CD4-positive, alpha-beta memory T cell (primary cell): ENCODE measurements around the gene INO80. TPM values are rescaled to one million over a fixed set of nuclear protein-coding genes. Genes with fewer than 3 reads are reported as not detected.

Experiments
- CTCF ChIA-PET: fragments of 350-600 bp; sonication (Branson Sonifier 250); formaldehyde crosslinking; loops from one replicate; lab custom pipeline; 2021; ENCODE audit warnings: inconsistent platforms; ENCODE audit not compliant: partially characterized antibody; lab: Charles Lee
- POLR2A ChIA-PET: fragments of 350-600 bp; sonication (Branson Sonifier 250); formaldehyde crosslinking; loops from one replicate; lab custom pipeline; 2021; ENCODE audit not compliant: partially characterized antibody; lab: Charles Lee
- DNase-seq, 5 donors: peaks; one replicate each; pipeline versions ENCODE4 v3.0.0 to v3.0.0-alpha.2; 2020 to 2022; ENCODE audit warnings: mixed read lengths in 1 of 5
- H3K27ac ChIP-seq: one replicate; pipeline ENCODE4 v1.7.0; 2013; ENCODE audit warnings: low read depth, low read length
- H3K27me3 ChIP-seq: 2 replicates; pipeline ENCODE4 v1.7.0; 2013; ENCODE audit warnings: mild to moderate bottlenecking, low read length, moderate library complexity; ENCODE audit not compliant: insufficient read depth
- H3K36me3 ChIP-seq: 2 replicates; pipeline ENCODE4 v1.7.0; 2013; ENCODE audit warnings: mild to moderate bottlenecking, low read length, moderate library complexity; ENCODE audit not compliant: insufficient read depth
- H3K4me1 ChIP-seq: 2 replicates; pipeline ENCODE4 v1.7.0; 2013; ENCODE audit warnings: mild to moderate bottlenecking, low read length, moderate library complexity; ENCODE audit not compliant: insufficient read depth
- H3K4me3 ChIP-seq, 2 donors: one replicate each; pipeline ENCODE4 v1.7.0; 2013; ENCODE audit warnings: low read length in 2 of 2, mild to moderate bottlenecking in 1 of 2
- H3K9me3 ChIP-seq, 2 donors: one replicate each; pipeline ENCODE4 v1.7.0; 2013; ENCODE audit warnings: low read length in 2 of 2, control low read depth in 1 of 2; ENCODE audit not compliant: control insufficient read depth in 1 of 2
- H3K27ac Mint-ChIP-seq, 7 donors: one replicate each; pipeline ENCODE4 v1.8.0; 2020 to 2021; ENCODE audit warnings: mixed read lengths in 7 of 7, mild to moderate bottlenecking in 6 of 7, inconsistent platforms in 3 of 7, moderate library complexity in 3 of 7
- H3K27me3 Mint-ChIP-seq, 2 donors: one replicate each; pipeline ENCODE4 v1.8.0; 2020 to 2021; ENCODE audit warnings: mixed read lengths in 2 of 2
- H3K36me3 Mint-ChIP-seq, 2 donors: one replicate each; pipeline ENCODE4 v1.8.0; 2020 to 2021; ENCODE audit warnings: mixed read lengths in 2 of 2, inconsistent platforms in 1 of 2, mild to moderate bottlenecking in 1 of 2
- H3K4me1 Mint-ChIP-seq, 4 donors: one replicate each; pipeline ENCODE4 v1.8.0; 2020 to 2021; ENCODE audit warnings: mixed read lengths in 4 of 4, mild to moderate bottlenecking in 1 of 4
- H3K4me3 Mint-ChIP-seq, 8 donors: one replicate each; pipeline ENCODE4 v1.8.0; 2020 to 2021; ENCODE audit warnings: mixed read lengths in 8 of 8, mild to moderate bottlenecking in 7 of 8, moderate library complexity in 6 of 8, inconsistent platforms in 3 of 8
- H3K9me3 Mint-ChIP-seq, 8 donors: one replicate each; pipeline ENCODE4 v1.8.0; 2020 to 2021; ENCODE audit warnings: mixed read lengths in 8 of 8, mild to moderate bottlenecking in 5 of 8, inconsistent platforms in 3 of 8, moderate library complexity in 1 of 8
- intact Hi-C: fragments of 100-400 bp; cut with micrococcal nuclease; formaldehyde crosslinking; loops from one replicate; pipeline ENCODE4 v1.15.1; 2023
- polyA plus RNA-seq, 2 donors: library from polyadenylated mRNA; unstranded; fragments of 300-500 nt; fragmentation: Illumina TruSeq; gene quantifications; one replicate each; pipeline ENCODE4 v1.2.3, GENCODE V29; 2021
- total RNA-seq, 2 experiments: library from RNA; stranded (reverse); gene quantifications; one replicate each; pipeline ENCODE4 v1.2.3, GENCODE V29; 2021

INO80 gene
- total and polyA plus RNA-seq, 4 experiments from 2014 or later: 1.5 to 34.4 (median 18.2) TPM

GRCh38 chr15:40978562-40978961, 137.5 kb downstream of the INO80 start:
- H3K4me3 ChIP-seq: no peak overlapping the region
- intact Hi-C loops: no loop called here
- H3K27me3 ChIP-seq: no peaks in the 10 kb centered on the region
- no peaks in the 10 kb centered on the region for H3K4me1 Mint-ChIP-seq
- CTCF ChIA-PET: no interaction called here
- no peak overlapping the region for H3K4me3 Mint-ChIP-seq
- H3K4me1 ChIP-seq: no peaks in the 10 kb centered on the region
- DNase-seq: no peak
- H3K27ac ChIP-seq: no peak overlapping the region
- peak overlapping the region in 1 of 7 donors; percentile 63 for H3K27ac Mint-ChIP-seq
- POLR2A ChIA-PET: no interaction called here
- no peaks in the 10 kb centered on the region for H3K9me3 ChIP-seq
- peaks cover 40% of the 10 kb centered on the region for H3K36me3 ChIP-seq
- peaks cover 52 to 71% of the 10 kb centered on the region in 2 donors for H3K36me3 Mint-ChIP-seq
- H3K9me3 Mint-ChIP-seq: peaks cover 0 to 2% (median 0%) of the 10 kb centered on the region in 8 donors
- no peaks in the 10 kb centered on the region for H3K27me3 Mint-ChIP-seq

- CTCF ChIA-PET: no interaction called here
- H3K36me3 ChIP-seq: peaks cover 36% of the 10 kb centered on the region
- POLR2A ChIA-PET: no interaction called here
Observed at GRCh38 chr15:40978141-40978540, 137.9 kb downstream of the INO80 start.

GRCh38 chr15:40976819-40977218, 139.3 kb downstream of the INO80 start:
- peaks cover 23% of the 10 kb centered on the region for H3K36me3 ChIP-seq
- H3K9me3 ChIP-seq: no peaks in the 10 kb centered on the region
- H3K4me1 Mint-ChIP-seq: no peaks in the 10 kb centered on the region
- ChIA-PET POLR2A (no interaction called here), CTCF (no interaction called here)
- no peaks in the 10 kb centered on the region for H3K27me3 ChIP-seq
- DNase-seq: no peak
- H3K4me1 ChIP-seq: no peaks in the 10 kb centered on the region
- intact Hi-C loops: no loop called here
- H3K4me3 Mint-ChIP-seq: no peak overlapping the region
- no peak overlapping the region for H3K4me3 ChIP-seq
- H3K27ac Mint-ChIP-seq: peak overlapping the region in 1 of 7 donors; percentile 74
- H3K9me3 Mint-ChIP-seq: peaks cover 0 to under 1% (median 0%) of the 10 kb centered on the region in 8 donors
- H3K27ac ChIP-seq: no peak overlapping the region
- peaks cover 38 to 54% of the 10 kb centered on the region in 2 donors for H3K36me3 Mint-ChIP-seq
- H3K27me3 Mint-ChIP-seq: no peaks in the 10 kb centered on the region

More at GRCh38 chr15:40978141-40978540, 137.9 kb downstream of the INO80 start:
- intact Hi-C loops: no loop called here
- no peaks in the 10 kb centered on the region for H3K27me3 Mint-ChIP-seq
- H3K9me3 Mint-ChIP-seq: peaks cover 0 to 2% (median 0%) of the 10 kb centered on the region in 8 donors
- Histone ChIP-seq H3K4me1 (no peaks in the 10 kb centered on the region), H3K9me3 (no peaks in the 10 kb centered on the region), H3K4me3 (no peak overlapping the region), H3K27me3 (no peaks in the 10 kb centered on the region), H3K27ac (no peak overlapping the region)
- no peaks in the 10 kb centered on the region for H3K4me1 Mint-ChIP-seq
- H3K36me3 Mint-ChIP-seq: peaks cover 48 to 67% of the 10 kb centered on the region in 2 donors
- DNase-seq: no peak
- H3K4me3 Mint-ChIP-seq: no peak overlapping the region
- no peak overlapping the region for H3K27ac Mint-ChIP-seq

- no peaks in the 10 kb centered on the region for H3K4me1 Mint-ChIP-seq
- no peak overlapping the region for H3K4me3 Mint-ChIP-seq
- POLR2A ChIA-PET: no interaction called here
- Histone ChIP-seq H3K4me3 (no peak overlapping the region), H3K4me1 (no peaks in the 10 kb centered on the region), H3K27me3 (no peaks in the 10 kb centered on the region), H3K27ac (no peak overlapping the region), H3K9me3 (no peaks in the 10 kb centered on the region), H3K36me3 (peaks cover 8% of the 10 kb centered on the region)
- no peak for DNase-seq
- H3K36me3 Mint-ChIP-seq: peaks cover 21 to 35% of the 10 kb centered on the region in 2 donors
- H3K27ac Mint-ChIP-seq: peak overlapping the region in 1 of 7 donors; percentile 22
- H3K27me3 Mint-ChIP-seq: no peaks in the 10 kb centered on the region
- CTCF ChIA-PET: interaction anchor here (0.9 kb wide), 1 partner anchor 117 kb away, joined by 3 read pairs; no protein-coding TSS in a partner anchor
- intact Hi-C loops: no loop called here
- H3K9me3 Mint-ChIP-seq: no peaks in the 10 kb centered on the region
Observed at GRCh38 chr15:40974879-40975278, 141.2 kb downstream of the INO80 start.

GRCh38 chr15:40969363-40969762, 146.7 kb downstream of the INO80 start:
- Mint-ChIP-seq H3K4me1 (no peaks in the 10 kb centered on the region), H3K27me3 (peaks cover 0 to 2% of the 10 kb centered on the region in 2 donors), H3K36me3 (no peaks in the 10 kb centered on the region), H3K27ac (no peak overlapping the region), H3K4me3 (no peak overlapping the region), H3K9me3 (no peaks in the 10 kb centered on the region)
- H3K4me3 ChIP-seq: no peak overlapping the region
- no peaks in the 10 kb centered on the region for H3K9me3 ChIP-seq
- H3K36me3 ChIP-seq: no peaks in the 10 kb centered on the region
- intact Hi-C loops: no loop called here
- no peak overlapping the region for H3K27ac ChIP-seq
- no peaks in the 10 kb centered on the region for H3K27me3 ChIP-seq
- no peaks in the 10 kb centered on the region for H3K4me1 ChIP-seq
- ChIA-PET CTCF (interaction anchor here (1.5 kb wide), 1 partner anchor 16 kb away, joined by 4 read pairs; the partner anchor contains the start of gene CHAC1), POLR2A (no interaction called here)
- no peak for DNase-seq

GRCh38 chr15:40968290-40969085, 147.6 kb downstream of the INO80 start:
- H3K4me1 ChIP-seq: no peaks in the 10 kb centered on the region
- intact Hi-C loops: no loop called here
- no peaks in the 10 kb centered on the region for H3K27me3 ChIP-seq
- no peaks in the 10 kb centered on the region for H3K36me3 ChIP-seq
- no peak overlapping the region for H3K4me3 ChIP-seq
- POLR2A ChIA-PET: no interaction called here
- Mint-ChIP-seq H3K27ac (no peak overlapping the region), H3K36me3 (no peaks in the 10 kb centered on the region), H3K4me1 (no peaks in the 10 kb centered on the region), H3K27me3 (peaks cover 0 to 3% of the 10 kb centered on the region in 2 donors), H3K9me3 (no peaks in the 10 kb centered on the region), H3K4me3 (no peak overlapping the region)
- DNase-seq: no peak
- H3K9me3 ChIP-seq: no peaks in the 10 kb centered on the region
- CTCF ChIA-PET: interaction anchor here (0.7 to 1.5 kb wide), 2 partner anchors 15 to 17 kb away, joined by 3 to 4 read pairs; partner anchors contain the start of gene CHAC1
- H3K27ac ChIP-seq: no peak overlapping the region

GRCh38 chr15:40964634-40965033, 151.4 kb downstream of the INO80 start:
- no peaks in the 10 kb centered on the region for H3K4me1 ChIP-seq
- no peaks in the 10 kb centered on the region for H3K36me3 ChIP-seq
- H3K9me3 ChIP-seq: no peaks in the 10 kb centered on the region
- H3K36me3 Mint-ChIP-seq: no peaks in the 10 kb centered on the region
- DNase-seq: no peak
- intact Hi-C loops: no loop called here
- ChIA-PET CTCF (interaction anchor here (1.1 kb wide), 1 partner anchor 33 kb away, joined by 3 read pairs; no protein-coding TSS in a partner anchor), POLR2A (no interaction called here)
- H3K27me3 ChIP-seq: no peaks in the 10 kb centered on the region
- no peak overlapping the region for H3K27ac ChIP-seq
- H3K4me3 Mint-ChIP-seq: no peak overlapping the region
- no peaks in the 10 kb centered on the region for H3K9me3 Mint-ChIP-seq
- H3K4me1 Mint-ChIP-seq: no peaks in the 10 kb centered on the region
- H3K27ac Mint-ChIP-seq: no peak overlapping the region
- peaks cover 2 to 6% of the 10 kb centered on the region in 2 donors for H3K27me3 Mint-ChIP-seq
- no peak overlapping the region for H3K4me3 ChIP-seq
